IMR-90 (cell line): ENCODE results near the gene CFAP58. TPM values are rescaled to one million over a fixed set of nuclear protein-coding genes. Genes with fewer than 3 reads are reported as not detected.

Experiments
- polyA plus RNA-seq, 3 experiments: library from polyadenylated mRNA; depleted of rRNA; stranded (reverse); fragments of >200 nt; gene quantifications; 2 replicates each; pipeline ENCODE4 v1.2.3, GENCODE V29; 2012; ENCODE audit warnings: low replicate concordance in 1 of 3
- total RNA-seq: library from RNA; depleted of rRNA; stranded (reverse); fragments of >200 nt; gene quantifications from 2 replicates; pipeline ENCODE4 v1.2.3, GENCODE V29; 2012; rRNA removed

Gene CFAP58
- total and polyA plus RNA-seq, 2 of the 4 experiments (the other 2 are of a cell fraction) = 0.36 to 0.72 TPM

Other genes starting within 250 kb of the CFAP58 start
- gene SFR1, start 231.7 kb upstream of the CFAP58 start, total RNA-seq = 1.6 and 5.6 TPM in 2 replicates
- gene SFR1, start 231.7 kb upstream of the CFAP58 start, polyA plus RNA-seq (2012; rRNA removed) = 2.0 and 2.3 TPM in 2 replicates
- gene CFAP43, start 121.5 kb upstream of the CFAP58 start, total RNA-seq = under 0.01 TPM in 1 of 2 replicates, not detected in the other
- gene CFAP43, start 121.5 kb upstream of the CFAP58 start, polyA plus RNA-seq (2012; rRNA removed) = 0.05 and 0.07 TPM in 2 replicates
- gene GSTO1, start 98.9 kb upstream of the CFAP58 start, total RNA-seq = 258 and 330 TPM in 2 replicates
- gene GSTO1, start 98.9 kb upstream of the CFAP58 start, polyA plus RNA-seq (2012; rRNA removed) = 186 and 189 TPM in 2 replicates
- 1.9 and 2.3 TPM in 2 replicates for gene GSTO2, start 84.6 kb upstream of the CFAP58 start, total RNA-seq
- gene GSTO2, start 84.6 kb upstream of the CFAP58 start, polyA plus RNA-seq (2012; rRNA removed) = 1.1 and 1.4 TPM in 2 replicates
- gene ITPRIP, start 15.4 kb upstream of the CFAP58 start, total RNA-seq = 7.2 and 7.5 TPM in 2 replicates
- gene ITPRIP, start 15.4 kb upstream of the CFAP58 start, polyA plus RNA-seq (2012; rRNA removed) = 31.9 and 38.1 TPM in 2 replicates